CMK (cell line): ENCODE data around the gene SLC30A7.

Experiments
- DNase-seq: peaks from one replicate; pipeline ENCODE4 v3.0.0-alpha.2; 2010; ENCODE audit warnings: low read depth

The SLC30A7 gene

DNA sequence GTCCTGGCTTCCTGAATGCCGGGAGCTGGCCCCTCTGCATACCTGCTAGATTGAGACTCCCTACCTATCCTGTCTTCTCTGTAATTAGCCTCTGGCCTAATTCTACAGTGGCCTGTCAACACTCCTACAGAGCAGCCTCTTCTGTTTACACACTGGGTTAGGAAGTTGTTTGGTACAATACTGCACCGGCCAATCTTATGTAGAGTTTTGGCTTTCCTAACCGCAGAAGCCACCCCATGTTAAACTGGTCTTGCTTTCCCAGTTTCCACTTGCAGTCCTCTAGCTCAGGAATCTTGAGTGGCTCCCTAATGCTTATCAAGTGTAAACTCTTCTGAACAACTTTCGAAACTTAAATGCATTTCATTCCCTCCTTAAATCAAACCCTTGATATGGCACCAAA lies 86.9 kb downstream of the SLC30A7 start:
- no peak for DNase-seq

- no peak for DNase-seq
Observed at GRCh38 chr1:100988121-100988520, 92.2 kb downstream of the SLC30A7 start.

DNA sequence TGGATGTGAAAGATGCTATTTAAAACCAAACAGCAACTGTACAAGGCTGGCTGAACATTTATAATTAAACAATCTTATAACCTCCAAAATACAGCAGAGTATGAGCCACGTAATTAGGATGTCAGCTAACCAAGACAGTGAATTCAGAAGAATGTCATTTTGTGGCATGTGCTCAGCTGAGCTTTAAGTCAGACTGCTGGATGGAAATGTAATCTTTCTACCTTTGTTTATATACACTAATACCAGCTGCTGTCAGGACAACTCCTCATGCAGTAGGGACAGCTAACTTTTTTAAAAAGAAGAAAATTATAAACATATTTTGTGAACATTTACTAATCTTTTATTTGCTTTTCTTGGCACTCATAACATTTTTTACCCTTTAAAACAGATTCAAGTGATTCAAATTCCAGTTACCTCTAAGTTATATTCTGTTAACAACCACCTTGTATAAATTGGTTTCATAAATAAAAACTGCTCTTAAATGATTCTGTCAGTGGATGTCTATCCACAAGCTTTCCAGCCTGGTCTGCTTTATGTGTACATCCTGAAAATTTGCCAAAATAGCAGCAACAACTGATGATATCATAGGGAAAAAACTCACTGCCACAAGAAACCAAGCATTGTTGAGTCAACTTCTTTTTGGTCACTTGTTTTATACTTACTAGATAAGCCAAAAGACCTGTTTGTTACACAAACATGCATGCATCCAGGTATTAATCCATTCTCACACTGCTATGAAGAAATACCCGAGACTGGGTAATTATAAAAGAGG lies 93.6 kb downstream of the SLC30A7 start:
- DNase-seq, result no peak

- no peak for DNase-seq
Observed at GRCh38 chr1:100995198-100995988, 99.5 kb downstream of the SLC30A7 start.

DNA sequence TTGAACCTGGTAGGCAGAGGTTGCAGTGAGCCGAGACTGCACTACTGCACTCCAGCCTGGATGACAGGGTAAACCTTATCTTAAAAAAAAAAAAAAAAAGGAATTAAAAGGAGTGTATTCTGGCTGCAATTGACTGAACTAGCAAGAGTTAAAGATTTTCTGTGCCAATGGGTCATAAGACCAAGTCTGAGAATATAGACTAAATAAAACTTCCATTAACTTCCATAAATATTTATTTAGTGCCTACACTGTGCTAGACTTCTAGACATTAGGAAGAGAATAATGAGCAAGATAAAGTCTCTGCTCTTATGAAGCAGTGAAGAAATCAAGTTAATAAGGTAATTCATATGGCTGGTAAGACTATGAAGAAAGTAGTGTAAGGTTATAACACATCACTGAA lies 102.5 kb downstream of the SLC30A7 start:
- DNase-seq, result no peak

DNA sequence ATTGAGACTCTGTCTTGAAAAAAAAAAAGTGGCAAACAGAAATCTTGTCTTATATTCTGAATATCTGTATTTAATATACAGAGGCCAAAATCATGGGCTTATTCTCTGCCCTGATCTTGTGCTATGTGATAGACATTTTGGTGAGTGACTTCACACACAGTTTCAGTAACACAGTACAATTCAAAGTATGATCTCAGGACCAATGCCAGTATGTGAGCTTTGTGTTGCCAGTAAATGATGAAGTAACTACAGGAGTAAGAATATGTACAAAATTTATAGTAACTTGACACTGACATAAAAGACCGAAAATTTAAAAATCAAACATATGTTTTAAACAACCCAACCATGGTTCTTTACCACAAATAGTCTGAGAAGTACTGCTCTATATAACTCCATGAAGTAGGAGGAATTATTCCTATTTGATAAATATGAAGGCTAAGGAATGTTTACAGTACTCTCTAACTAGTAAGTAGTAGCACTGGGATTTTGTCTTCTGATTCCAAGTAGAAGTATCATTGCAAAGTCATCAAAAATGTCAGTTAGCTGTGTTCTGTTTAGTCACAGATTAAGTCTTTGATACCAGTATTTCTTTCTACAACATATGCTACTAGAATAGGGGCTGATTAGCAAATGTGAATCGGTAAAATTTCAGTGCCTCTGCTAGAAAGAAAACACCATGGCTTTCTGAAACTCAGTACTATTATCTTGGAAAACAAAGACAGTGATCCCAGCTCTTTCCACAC lies 104.4 kb downstream of the SLC30A7 start:
- DNase-seq, result no peak

DNA sequence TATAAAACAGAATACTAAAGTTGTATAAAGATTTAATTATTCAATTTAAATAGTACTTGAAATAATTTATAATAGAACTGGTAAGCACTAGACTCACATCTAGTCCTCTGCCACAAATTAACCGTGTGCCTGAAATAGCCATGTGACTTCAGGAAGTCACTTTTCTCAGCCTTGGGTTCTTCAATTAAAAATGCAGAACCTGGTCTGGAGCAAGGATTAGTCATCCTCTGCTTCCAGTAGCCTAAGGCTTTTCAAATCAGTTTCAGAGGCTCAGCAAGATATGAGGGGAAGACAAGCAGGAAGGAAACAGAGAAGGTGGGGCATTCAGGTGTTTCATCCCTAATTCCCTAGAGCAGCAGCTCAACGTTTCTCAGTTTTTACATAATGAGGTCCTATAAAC lies 106.7 kb downstream of the SLC30A7 start:
- no peak for DNase-seq

DNA sequence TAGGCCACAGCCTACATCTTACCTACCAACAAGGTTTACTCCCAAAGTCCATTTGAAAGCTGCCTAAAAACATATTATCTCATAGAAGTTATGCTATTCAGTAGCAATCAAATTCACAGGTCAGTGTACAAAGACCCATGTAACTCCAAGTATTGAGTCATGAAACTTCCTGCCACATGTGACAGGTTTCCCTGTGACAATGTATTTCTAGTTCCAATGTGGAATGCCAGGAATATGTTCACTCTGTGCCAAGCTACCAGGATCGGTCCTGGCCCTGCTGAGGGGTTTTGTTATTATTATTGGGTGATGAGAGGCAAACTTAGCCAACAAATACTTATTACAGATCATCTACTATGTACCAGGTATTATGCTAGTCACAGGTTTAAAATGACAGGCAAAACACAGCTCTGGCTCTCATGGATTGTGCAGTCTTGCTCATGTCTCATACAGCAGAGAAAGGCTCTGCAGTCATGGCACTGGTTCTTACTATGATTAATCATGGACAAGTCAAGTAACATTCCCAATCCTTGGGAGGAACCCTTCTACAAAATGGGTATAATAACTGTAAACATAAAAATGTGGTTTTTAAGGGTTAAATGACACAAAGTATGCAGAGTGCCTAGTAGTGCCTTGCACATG lies 107.2 kb downstream of the SLC30A7 start:
- no peak for DNase-seq

DNA sequence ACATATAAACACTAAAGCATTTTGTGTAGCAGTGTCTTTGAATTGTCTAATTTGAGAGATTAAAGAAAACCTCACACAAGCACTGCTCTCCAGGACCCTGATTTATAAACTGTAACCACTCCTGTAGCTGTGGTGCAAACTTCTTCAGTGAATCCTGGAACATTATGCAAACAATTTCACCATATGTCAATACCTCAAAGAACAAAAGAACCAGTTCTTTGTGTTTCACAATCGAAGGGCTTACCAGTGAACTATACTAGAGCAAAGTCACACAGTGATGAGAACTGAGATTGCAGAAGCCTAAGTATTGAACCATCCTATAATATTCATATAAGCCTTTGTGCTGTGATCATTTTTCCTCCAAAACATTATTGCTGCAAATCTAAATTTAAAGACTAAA lies 108.2 kb downstream of the SLC30A7 start:
- no peak for DNase-seq

- DNase-seq, result no peak
Observed at GRCh38 chr1:101004670-101005069, 108.8 kb downstream of the SLC30A7 start.

DNA sequence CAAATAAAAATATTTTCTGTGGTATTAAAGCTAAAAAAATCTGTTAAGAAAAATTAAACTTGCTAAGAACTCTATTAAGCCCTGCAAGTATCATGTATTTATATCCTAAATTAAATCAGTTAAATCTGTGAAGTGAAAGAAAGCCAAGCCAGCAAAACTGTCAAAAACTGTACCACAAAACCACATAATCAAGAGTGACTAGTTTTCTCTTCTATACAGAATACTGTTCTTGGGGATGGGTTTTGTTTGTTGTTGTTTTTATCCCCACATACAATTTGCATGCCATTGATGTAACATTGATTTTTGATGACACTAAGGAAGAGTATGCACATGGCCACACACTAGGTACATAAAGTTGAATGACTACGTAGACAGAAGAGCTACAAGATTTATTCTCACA lies 109.3 kb downstream of the SLC30A7 start:
- no peak for DNase-seq

- DNase-seq, result no peak
Observed at GRCh38 chr1:101005871-101006270, 110.0 kb downstream of the SLC30A7 start.

DNA sequence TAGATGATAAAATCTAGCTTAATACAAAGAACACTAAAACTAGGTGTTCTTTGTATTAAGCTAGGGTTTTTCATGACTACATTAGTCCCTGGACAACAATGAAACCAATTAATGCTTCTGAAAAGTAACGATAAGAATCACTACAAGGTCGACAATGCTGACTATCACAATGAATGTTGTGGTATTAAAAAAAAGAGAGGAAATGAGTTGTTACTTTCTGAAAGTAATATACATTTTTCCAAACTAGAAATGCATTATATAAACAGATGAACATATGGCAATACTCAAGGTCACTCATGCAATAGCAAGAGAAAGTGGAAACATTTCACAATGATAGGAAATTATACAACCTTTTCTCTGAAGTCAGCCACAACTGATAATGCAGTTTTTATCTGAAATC lies 110.7 kb downstream of the SLC30A7 start:
- DNase-seq, result no peak

GRCh38 chr1:101008229-101008834 lies 112.4 kb downstream of the SLC30A7 start:
- DNase-seq, result no peak

- DNase-seq, result no peak
Observed at GRCh38 chr1:101013776-101014175, 117.9 kb downstream of the SLC30A7 start.

GRCh38 chr1:101017448-101017847 lies 121.6 kb downstream of the SLC30A7 start:
- no peak for DNase-seq

DNA sequence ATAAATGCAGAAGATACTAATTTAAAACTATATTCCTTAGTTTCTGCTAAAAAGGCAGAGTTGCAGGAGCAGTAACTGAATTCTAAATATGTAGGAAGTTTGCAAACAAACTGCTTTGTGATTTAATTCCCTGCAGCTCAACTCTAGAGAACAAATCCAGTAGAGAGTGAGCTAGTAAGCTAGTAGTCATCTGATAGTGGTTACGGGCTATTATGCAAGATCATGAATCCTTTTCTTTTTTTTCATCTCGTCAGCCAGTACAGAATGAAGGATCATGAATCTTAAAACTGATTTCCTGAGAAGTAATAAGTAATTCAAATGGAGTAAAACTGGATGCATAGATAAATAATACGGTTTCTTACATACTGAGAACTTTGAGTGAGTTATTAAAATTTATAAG lies 126.4 kb downstream of the SLC30A7 start:
- no peak for DNase-seq

GRCh38 chr1:101025283-101025656 lies 129.4 kb downstream of the SLC30A7 start:
- DNase-seq, result no peak

GRCh38 chr1:101025657-101026429 lies 130.0 kb downstream of the SLC30A7 start, which contains the start of gene DPH5:
Gene DPH5, minus strand, starts transcription at chr1:101025784. Its CDS starts 341 bp downstream, at chr1:101025443.
- DNase-seq, result peak; percentile 80

- DNase-seq, result no peak
Observed at GRCh38 chr1:101026430-101026788, 130.5 kb downstream of the SLC30A7 start.

DNA sequence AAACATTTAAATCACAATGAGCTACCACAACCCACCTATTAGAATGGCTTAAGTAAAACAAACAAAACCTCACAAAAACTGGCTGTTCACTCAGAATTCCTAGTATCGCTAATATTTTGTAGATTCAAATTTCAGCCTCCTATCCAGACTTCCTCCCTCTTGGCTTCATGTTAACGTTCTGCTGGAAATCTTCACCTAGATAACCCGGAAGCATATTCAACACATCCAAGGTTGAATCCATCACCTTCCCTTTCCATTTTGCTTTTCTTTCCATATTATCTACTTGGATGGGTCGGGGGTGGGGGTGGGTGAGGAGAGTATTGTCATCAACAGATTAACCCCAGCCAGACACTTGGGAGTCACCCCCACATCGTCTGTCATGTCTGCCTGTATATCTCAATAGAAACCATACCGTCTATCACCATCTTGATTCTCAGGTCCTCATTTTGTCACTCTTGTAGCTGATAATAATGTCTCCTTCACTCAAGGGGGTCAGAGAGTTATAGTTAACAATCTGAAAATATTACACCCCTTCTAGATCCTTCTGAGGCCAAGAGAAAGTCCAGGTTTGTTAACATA lies 131.4 kb downstream of the SLC30A7 start:
- no peak for DNase-seq
